Neural progenitor cell (in vitro differentiated cells): ENCODE measurements around the gene NOVA1. TPM values are rescaled to one million over a fixed set of nuclear protein-coding genes. Genes with fewer than 3 reads are reported as not detected.

Experiments
- DNase-seq: peaks from one replicate; pipeline ENCODE4 v3.0.0-alpha.2; 2016; ENCODE audit warnings: low spot score
- H2AFZ ChIP-seq: fragments of 200-600 bp; sonication (generic); replicated peaks from 2 replicates; pipeline ENCODE4 v1.6.1; 2016; ENCODE audit warnings: antibody characterized with exemption
- H3F3A ChIP-seq: fragments of 200-600 bp; sonication (generic); 2 replicates; pipeline ENCODE4 v1.6.1; 2016; ENCODE audit warnings: antibody characterized with exemption, low read depth
- H3K27ac ChIP-seq: fragments of 200-600 bp; sonication (generic); 2 replicates; pipeline ENCODE4 v1.5.1; 2016; ENCODE audit warnings: mild to moderate bottlenecking
- H3K27me3 ChIP-seq: fragments of 200-600 bp; sonication (generic); 2 replicates; pipeline ENCODE4 v1.6.1; 2016; ENCODE audit warnings: mild to moderate bottlenecking, moderate library complexity
- H3K36me3 ChIP-seq: fragments of 200-600 bp; sonication (generic); 2 replicates; pipeline ENCODE4 v1.5.1; 2016
- H3K4me1 ChIP-seq: fragments of 200-600 bp; sonication (generic); 2 replicates; pipeline ENCODE4 v1.6.1; 2016; ENCODE audit warnings: mixed run types
- H3K4me2 ChIP-seq: fragments of 200-600 bp; sonication (generic); 2 replicates; pipeline ENCODE4 v1.6.1; 2016
- H3K4me3 ChIP-seq: fragments of 200-600 bp; sonication (generic); 2 replicates; pipeline ENCODE4 v1.5.1; 2016
- H3K79me2 ChIP-seq: fragments of 200-600 bp; sonication (generic); 2 replicates; pipeline ENCODE4 v1.6.1; 2016; ENCODE audit warnings: low read depth
- H3K9ac ChIP-seq: fragments of 200-600 bp; sonication (generic); 2 replicates; pipeline ENCODE4 v1.6.1; 2016
- H3K9me3 ChIP-seq: fragments of 200-600 bp; sonication (generic); 2 replicates; pipeline ENCODE4 v1.5.1; 2016; ENCODE audit warnings: low read depth
- H4K20me1 ChIP-seq: fragments of 200-600 bp; sonication (generic); 2 replicates; pipeline ENCODE4 v1.6.1; 2016; ENCODE audit warnings: low read depth
- H3K27ac Mint-ChIP-seq: 3 replicates; pipeline ENCODE4 v1.8.0; 2021; ENCODE audit warnings: mixed read lengths
- H3K27me3 Mint-ChIP-seq: 2 replicates; pipeline ENCODE4 v1.8.0; 2022; ENCODE audit warnings: low read depth, mild to moderate bottlenecking, inconsistent platforms, moderate library complexity, mixed read lengths; ENCODE audit not compliant: insufficient read depth
- H3K36me3 Mint-ChIP-seq: 3 replicates; pipeline ENCODE4 v1.8.0; 2021; ENCODE audit warnings: mixed read lengths
- H3K4me1 Mint-ChIP-seq: 3 replicates; pipeline ENCODE4 v1.8.0; 2021; ENCODE audit warnings: mixed read lengths
- H3K4me3 Mint-ChIP-seq: 3 replicates; pipeline ENCODE4 v1.8.0; 2021; ENCODE audit warnings: mild to moderate bottlenecking, moderate library complexity, mixed read lengths
- H3K9me3 Mint-ChIP-seq: 3 replicates; pipeline ENCODE4 v1.8.0; 2020; ENCODE audit warnings: mixed read lengths
- EZH2 ChIP-seq: fragments of 200-600 bp; sonication (generic); IDR thresholded peaks from 2 replicates; pipeline ENCODE4 v1.6.1; 2017; ENCODE audit warnings: antibody characterized with exemption, mild to moderate bottlenecking, moderate library complexity
- EZH2phosphoT487 ChIP-seq: fragments of 200-600 bp; sonication (generic); IDR thresholded peaks from 2 replicates; pipeline ENCODE4 v1.6.1; 2017; ENCODE audit warnings: antibody characterized with exemption
- total RNA-seq: library from RNA; depleted of rRNA; stranded (reverse); fragments of >200 nt; gene quantifications from 2 replicates; pipeline ENCODE4 v1.2.3, GENCODE V29; 2015; ENCODE audit warnings: low replicate concordance
- TF ChIP-seq, protein P1 (sequence below): fragments of 200-600 bp; sonication (generic); IDR thresholded peaks from 2 replicates; pipeline ENCODE4 v1.5.1; 2017; ENCODE audit warnings: antibody characterized with exemption, mild to moderate bottlenecking

Gene NOVA1
- total RNA-seq, 1 donor from 2014 or later: 37.9 TPM

DNA sequence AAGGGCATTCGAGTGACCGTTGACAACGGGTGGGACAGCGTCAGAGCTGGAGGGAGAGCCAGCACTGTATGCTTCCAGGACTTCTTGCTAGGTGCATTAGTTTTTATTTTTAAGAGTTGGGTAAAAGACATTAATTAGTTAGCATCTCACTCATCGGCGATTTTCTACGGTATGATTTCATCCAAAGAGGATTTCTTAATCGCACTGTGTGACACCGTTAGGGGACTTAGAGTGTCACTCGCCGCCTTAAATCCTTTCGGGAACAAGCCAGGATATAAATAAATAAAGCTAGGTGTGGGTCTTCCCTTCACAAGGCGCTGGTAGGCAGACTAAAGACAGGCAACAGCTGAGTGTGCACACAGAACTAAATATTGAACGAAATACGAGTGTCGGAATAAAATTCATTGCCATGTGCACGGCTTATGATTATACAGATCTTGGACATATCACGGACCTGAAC is 869 bp upstream of the NOVA1 start:
- H3K79me2 ChIP-seq: peaks cover 33% of the 10 kb centered on the region
- TF ChIP-seq EZH2 (no peak), EZH2phosphoT487 (no peak)
- TF ChIP-seq, protein P1, sequence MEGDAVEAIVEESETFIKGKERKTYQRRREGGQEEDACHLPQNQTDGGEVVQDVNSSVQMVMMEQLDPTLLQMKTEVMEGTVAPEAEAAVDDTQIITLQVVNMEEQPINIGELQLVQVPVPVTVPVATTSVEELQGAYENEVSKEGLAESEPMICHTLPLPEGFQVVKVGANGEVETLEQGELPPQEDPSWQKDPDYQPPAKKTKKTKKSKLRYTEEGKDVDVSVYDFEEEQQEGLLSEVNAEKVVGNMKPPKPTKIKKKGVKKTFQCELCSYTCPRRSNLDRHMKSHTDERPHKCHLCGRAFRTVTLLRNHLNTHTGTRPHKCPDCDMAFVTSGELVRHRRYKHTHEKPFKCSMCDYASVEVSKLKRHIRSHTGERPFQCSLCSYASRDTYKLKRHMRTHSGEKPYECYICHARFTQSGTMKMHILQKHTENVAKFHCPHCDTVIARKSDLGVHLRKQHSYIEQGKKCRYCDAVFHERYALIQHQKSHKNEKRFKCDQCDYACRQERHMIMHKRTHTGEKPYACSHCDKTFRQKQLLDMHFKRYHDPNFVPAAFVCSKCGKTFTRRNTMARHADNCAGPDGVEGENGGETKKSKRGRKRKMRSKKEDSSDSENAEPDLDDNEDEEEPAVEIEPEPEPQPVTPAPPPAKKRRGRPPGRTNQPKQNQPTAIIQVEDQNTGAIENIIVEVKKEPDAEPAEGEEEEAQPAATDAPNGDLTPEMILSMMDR: no peak
- no peak for DNase-seq
- H3K9ac ChIP-seq: no peak overlapping the region
- no peaks in the 10 kb centered on the region for H4K20me1 ChIP-seq
- peaks cover 20% of the 10 kb centered on the region for H3K4me1 ChIP-seq
- H3F3A ChIP-seq: peaks cover 20% of the 10 kb centered on the region
- H3K9me3 Mint-ChIP-seq: no peaks in the 10 kb centered on the region
- no peaks in the 10 kb centered on the region for H3K9me3 ChIP-seq
- H3K27me3 ChIP-seq: peaks cover 17% of the 10 kb centered on the region
- H3K4me2 ChIP-seq: peak overlapping the region; percentile 80
- no peaks in the 10 kb centered on the region for H3K36me3 Mint-ChIP-seq
- H3K27ac ChIP-seq: no peak overlapping the region
- peak overlapping the region; percentile 94 for H3K4me3 ChIP-seq
- H3K27me3 Mint-ChIP-seq: peaks cover 4% of the 10 kb centered on the region
- H3K27ac Mint-ChIP-seq: peak overlapping the region; percentile 38
- H3K4me3 Mint-ChIP-seq: peak overlapping the region; percentile 94
- peak overlapping the region; percentile 79 for H2AFZ ChIP-seq
- H3K4me1 Mint-ChIP-seq: peaks cover 34% of the 10 kb centered on the region
- peaks cover 5% of the 10 kb centered on the region for H3K36me3 ChIP-seq

DNA sequence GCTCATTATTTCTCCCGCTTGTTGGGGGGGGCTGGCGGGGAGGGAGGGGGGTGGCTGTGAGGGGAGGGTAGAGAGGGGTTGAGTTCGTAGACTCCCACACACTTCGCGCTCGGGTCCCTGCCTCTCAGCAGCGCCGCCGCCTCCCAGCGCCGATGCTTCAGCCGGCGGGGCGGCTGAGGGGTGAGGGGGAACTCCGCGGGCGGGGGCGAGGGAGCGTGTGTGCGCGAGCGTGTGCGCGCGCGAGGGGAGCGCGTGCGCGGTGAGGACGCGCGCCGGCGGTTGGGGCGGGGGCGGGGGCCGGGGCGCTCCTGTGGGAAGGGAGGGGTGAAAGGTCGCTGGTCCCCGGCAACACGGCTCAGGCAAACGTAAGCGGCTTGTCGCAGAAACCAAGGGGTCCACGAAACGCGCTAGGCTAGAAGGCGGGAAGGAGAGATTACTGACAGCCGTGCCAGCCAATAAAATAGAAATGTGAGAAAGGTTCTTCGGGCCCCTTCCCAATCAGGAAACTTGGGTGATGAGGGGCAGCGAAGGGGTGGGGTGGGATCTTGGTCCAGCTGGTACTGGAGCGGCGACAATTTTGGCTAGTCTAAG is 343 bp upstream of the NOVA1 start:
- peak overlapping the region; percentile 54 for H3K9ac ChIP-seq
- Mint-ChIP-seq H3K27me3 (peaks cover 4% of the 10 kb centered on the region), H3K9me3 (no peaks in the 10 kb centered on the region), H3K4me1 (peaks cover 38% of the 10 kb centered on the region), H3K27ac (peak overlapping the region; percentile 38), H3K36me3 (no peaks in the 10 kb centered on the region), H3K4me3 (peak overlapping the region; percentile 96)
- peak overlapping the region; percentile 91 for H3K27ac ChIP-seq
- peak overlapping the region; percentile 94 for H3K4me3 ChIP-seq
- H3K27me3 ChIP-seq: peaks cover 17% of the 10 kb centered on the region
- no peak for TF ChIP-seq EZH2phosphoT487
- TF ChIP-seq EZH2: no peak
- TF ChIP-seq, protein P1: no peak
- H4K20me1 ChIP-seq: no peaks in the 10 kb centered on the region
- H3K4me1 ChIP-seq: peaks cover 23% of the 10 kb centered on the region
- H3F3A ChIP-seq: peaks cover 20% of the 10 kb centered on the region
- peak; percentile 97 for DNase-seq
- peak overlapping the region; percentile 79 for H2AFZ ChIP-seq
- no peaks in the 10 kb centered on the region for H3K9me3 ChIP-seq
- peaks cover 5% of the 10 kb centered on the region for H3K36me3 ChIP-seq
- peak overlapping the region; percentile 93 for H3K4me2 ChIP-seq
- H3K79me2 ChIP-seq: peaks cover 38% of the 10 kb centered on the region

DNA sequence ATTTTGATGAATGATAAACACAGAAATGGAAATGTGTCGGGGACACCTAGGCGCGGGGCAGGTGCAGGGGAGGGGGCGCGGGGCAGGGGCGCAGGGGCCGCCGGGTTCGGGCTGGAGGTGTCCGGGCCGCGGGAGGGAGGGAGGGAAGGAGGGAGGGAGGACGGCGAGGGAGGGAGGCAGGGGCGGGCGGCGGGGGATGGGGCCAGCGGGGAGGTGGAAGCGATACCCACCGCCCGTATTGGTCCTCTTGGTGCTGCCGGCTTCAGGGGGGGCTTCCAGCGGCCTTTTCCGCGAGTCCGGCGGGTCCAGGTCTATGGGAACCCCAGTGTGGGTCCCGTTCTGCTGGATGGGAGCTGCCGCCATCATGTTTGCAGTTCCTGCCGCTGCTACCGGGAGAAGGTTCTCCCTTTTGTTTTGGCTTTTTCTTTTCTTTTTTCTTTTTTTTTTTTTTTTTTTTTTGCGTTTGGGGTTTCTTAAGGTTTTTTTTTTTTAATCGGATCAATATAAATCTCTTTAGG is 703 bp downstream of the NOVA1 start:
- DNase-seq: peak; percentile 75
- peak overlapping the region; percentile 93 for H3K4me2 ChIP-seq
- peak overlapping the region; percentile 94 for H3K4me3 ChIP-seq
- H4K20me1 ChIP-seq: no peaks in the 10 kb centered on the region
- peak overlapping the region; percentile 93 for H3K27ac Mint-ChIP-seq
- H3K27me3 ChIP-seq: peaks cover 17% of the 10 kb centered on the region
- H3K4me1 ChIP-seq: peaks cover 26% of the 10 kb centered on the region
- H3K9me3 ChIP-seq: no peaks in the 10 kb centered on the region
- peak overlapping the region; percentile 54 for H3K9ac ChIP-seq
- H3K36me3 Mint-ChIP-seq: no peaks in the 10 kb centered on the region
- TF ChIP-seq EZH2phosphoT487: no peak
- TF ChIP-seq, protein P1: no peak
- no peak for TF ChIP-seq EZH2
- peaks cover 43% of the 10 kb centered on the region for H3K4me1 Mint-ChIP-seq
- H3F3A ChIP-seq: peaks cover 20% of the 10 kb centered on the region
- peak overlapping the region; percentile 75 for H2AFZ ChIP-seq
- no peaks in the 10 kb centered on the region for H3K9me3 Mint-ChIP-seq
- peaks cover 48% of the 10 kb centered on the region for H3K79me2 ChIP-seq
- H3K27ac ChIP-seq: peak overlapping the region; percentile 91
- peaks cover 3% of the 10 kb centered on the region for H3K27me3 Mint-ChIP-seq
- peaks cover 5% of the 10 kb centered on the region for H3K36me3 ChIP-seq
- H3K4me3 Mint-ChIP-seq: peak overlapping the region; percentile 99
